Adipocyte (in vitro differentiated cells): ENCODE results near the gene CEMIP.

Experiments used
- DNase-seq: peaks from one replicate; pipeline ENCODE4 v3.0.0-alpha.2; 2015; ENCODE audit warnings: low read depth
- H3K27me3 ChIP-seq: replicated peaks from 2 replicates; pipeline ENCODE4 v1.7.0; 2013; ENCODE audit warnings: mild to moderate bottlenecking, low read length, moderate library complexity; ENCODE audit not compliant: control insufficient read depth, insufficient read depth
- H3K36me3 ChIP-seq: 2 replicates; pipeline ENCODE4 v1.7.0; 2013; ENCODE audit warnings: low read length, mild to moderate bottlenecking, moderate library complexity; ENCODE audit not compliant: control insufficient read depth, insufficient read depth, severe bottlenecking
- H3K4me1 ChIP-seq: 2 replicates; pipeline ENCODE4 v1.7.0; 2013; ENCODE audit warnings: mild to moderate bottlenecking, low read length, moderate library complexity; ENCODE audit not compliant: control insufficient read depth, insufficient read depth
- H3K4me3 ChIP-seq: 2 replicates; pipeline ENCODE4 v1.7.0; 2013; ENCODE audit warnings: mild to moderate bottlenecking, low read length, moderate library complexity
- H3K9ac ChIP-seq: 2 replicates; pipeline ENCODE4 v1.7.0; 2013; ENCODE audit warnings: mild to moderate bottlenecking, low read length, moderate library complexity
- H3K9me3 ChIP-seq: 2 replicates; pipeline ENCODE4 v1.7.0; 2013; ENCODE audit warnings: mild to moderate bottlenecking, low read length, moderate library complexity; ENCODE audit not compliant: control insufficient read depth

CEMIP gene

GRCh38 chr15:80774486-80774885 lies 4.7 kb upstream of the CEMIP start:
- DNase-seq: no peak
- H3K36me3 ChIP-seq: no peaks in the 10 kb centered on the region
- no peaks in the 10 kb centered on the region for H3K27me3 ChIP-seq
- H3K9me3 ChIP-seq: no peaks in the 10 kb centered on the region
- H3K9ac ChIP-seq: no peak overlapping the region
- H3K4me3 ChIP-seq: no peak overlapping the region
- H3K4me1 ChIP-seq: peaks cover 32% of the 10 kb centered on the region

GRCh38 chr15:80775338-80775737 lies 3.8 kb upstream of the CEMIP start:
- Histone ChIP-seq H3K9ac (peak overlapping the region; percentile 76), H3K4me3 (no peak overlapping the region), H3K27me3 (no peaks in the 10 kb centered on the region), H3K4me1 (peaks cover 41% of the 10 kb centered on the region), H3K9me3 (no peaks in the 10 kb centered on the region), H3K36me3 (no peaks in the 10 kb centered on the region)
- DNase-seq: no peak

GRCh38 chr15:80776420-80777045 lies 2.6 kb upstream of the CEMIP start:
- no peaks in the 10 kb centered on the region for H3K36me3 ChIP-seq

DNA sequence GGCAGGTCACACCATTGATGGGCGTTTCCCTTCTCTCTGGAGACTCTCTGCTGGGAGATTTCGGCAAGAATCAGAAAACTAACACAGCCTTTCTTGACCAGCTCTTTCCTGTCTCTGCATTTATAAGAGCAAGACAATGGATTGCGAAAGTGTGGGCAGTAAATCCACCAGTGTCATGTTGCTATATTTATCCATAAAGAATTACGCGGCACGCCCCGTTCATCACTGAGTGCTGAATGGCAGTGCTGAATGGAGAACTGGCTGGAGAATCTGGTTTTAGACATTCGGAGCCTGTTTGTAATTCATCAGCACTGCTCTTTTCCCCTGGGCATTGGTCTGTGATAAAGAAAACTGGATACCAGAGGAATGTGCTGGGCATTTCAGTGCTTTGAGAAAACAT lies 2.0 kb upstream of the CEMIP start:
- peaks cover 3% of the 10 kb centered on the region for H3K36me3 ChIP-seq
- DNase-seq: peak; percentile 97
- H3K4me1 ChIP-seq: peaks cover 42% of the 10 kb centered on the region
- H3K27me3 ChIP-seq: no peaks in the 10 kb centered on the region
- peak overlapping the region; percentile 85 for H3K9ac ChIP-seq
- no peaks in the 10 kb centered on the region for H3K9me3 ChIP-seq
- H3K4me3 ChIP-seq: peak overlapping the region; percentile 30

More at GRCh38 chr15:80776420-80777045, 2.6 kb upstream of the CEMIP start:
- H3K9me3 ChIP-seq: no peaks in the 10 kb centered on the region
- peak; percentile 93 for DNase-seq
- H3K27me3 ChIP-seq: no peaks in the 10 kb centered on the region
- H3K9ac ChIP-seq: peak overlapping the region; percentile 76
- peaks cover 42% of the 10 kb centered on the region for H3K4me1 ChIP-seq
- H3K4me3 ChIP-seq: peak overlapping the region; percentile 30

- Histone ChIP-seq H3K36me3 (peaks cover 11% of the 10 kb centered on the region), H3K4me1 (peaks cover 45% of the 10 kb centered on the region), H3K27me3 (no peaks in the 10 kb centered on the region), H3K4me3 (peak overlapping the region; percentile 89), H3K9me3 (no peaks in the 10 kb centered on the region), H3K9ac (peak overlapping the region; percentile 85)
- DNase-seq: peak; percentile 23
Observed at GRCh38 chr15:80777826-80778620, 1.1 kb upstream of the CEMIP start.

GRCh38 chr15:80778621-80778963 lies 578 bp upstream of the CEMIP start:
- Histone ChIP-seq H3K36me3 (peaks cover 17% of the 10 kb centered on the region), H3K27me3 (no peaks in the 10 kb centered on the region), H3K4me1 (peaks cover 40% of the 10 kb centered on the region)

GRCh38 chr15:80779658-80780415 lies 667 bp downstream of the CEMIP start:
- H3K4me3 ChIP-seq: peak overlapping the region; percentile 89
- peaks cover 40% of the 10 kb centered on the region for H3K4me1 ChIP-seq
- H3K9me3 ChIP-seq: no peaks in the 10 kb centered on the region
- peaks cover 27% of the 10 kb centered on the region for H3K36me3 ChIP-seq
- peak overlapping the region; percentile 85 for H3K9ac ChIP-seq
- peak; percentile 66 for DNase-seq
- H3K27me3 ChIP-seq: no peaks in the 10 kb centered on the region

More at GRCh38 chr15:80778621-80778963, 578 bp upstream of the CEMIP start:
- Histone ChIP-seq H3K9me3 (no peaks in the 10 kb centered on the region), H3K4me3 (peak overlapping the region; percentile 89), H3K9ac (peak overlapping the region; percentile 85)
- DNase-seq: no peak

DNA sequence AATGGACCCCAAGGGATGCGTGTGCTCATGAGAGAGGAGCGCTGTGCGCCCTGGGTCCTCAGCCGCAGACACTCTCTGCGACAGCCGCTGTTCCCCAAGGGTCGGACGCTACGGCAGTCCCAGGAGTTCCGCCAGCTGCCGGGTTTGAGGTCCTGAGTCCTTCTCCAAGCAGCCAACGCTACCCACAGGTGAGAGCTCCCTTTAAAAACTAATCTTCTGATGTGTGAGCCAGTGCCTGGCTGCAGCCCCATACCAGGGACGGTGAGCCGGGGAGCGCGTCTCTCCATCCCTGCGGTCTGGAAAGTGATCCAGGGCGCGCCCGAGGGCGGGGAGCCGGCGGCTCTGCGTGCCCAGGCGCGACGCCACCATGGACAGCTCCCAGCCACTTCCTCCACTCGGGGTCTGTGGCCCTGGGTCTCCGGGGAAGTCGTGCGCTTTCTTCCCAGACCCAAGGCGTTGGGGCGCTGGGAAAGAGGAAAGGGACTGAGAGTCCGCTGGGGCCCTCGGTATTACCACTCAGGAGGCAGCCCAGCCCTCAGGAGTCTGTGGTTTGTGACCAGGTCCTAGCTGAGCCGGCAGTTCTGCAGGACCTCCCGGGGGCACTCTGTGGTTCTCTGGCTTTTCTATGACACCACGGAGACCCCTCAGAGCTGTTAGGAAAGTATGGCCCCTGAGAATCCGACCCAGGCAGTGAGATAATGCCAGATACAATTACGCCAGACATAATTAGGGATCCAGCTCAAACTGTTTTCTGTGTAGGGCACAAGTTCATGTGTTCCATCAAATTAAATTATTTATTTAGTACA lies 1.4 kb downstream of the CEMIP start:
- Histone ChIP-seq H3K4me1 (peaks cover 40% of the 10 kb centered on the region), H3K4me3 (peak overlapping the region; percentile 89), H3K36me3 (peaks cover 28% of the 10 kb centered on the region), H3K9me3 (no peaks in the 10 kb centered on the region), H3K27me3 (no peaks in the 10 kb centered on the region), H3K9ac (peak overlapping the region; percentile 85)
- peak; percentile 89 for DNase-seq

DNA sequence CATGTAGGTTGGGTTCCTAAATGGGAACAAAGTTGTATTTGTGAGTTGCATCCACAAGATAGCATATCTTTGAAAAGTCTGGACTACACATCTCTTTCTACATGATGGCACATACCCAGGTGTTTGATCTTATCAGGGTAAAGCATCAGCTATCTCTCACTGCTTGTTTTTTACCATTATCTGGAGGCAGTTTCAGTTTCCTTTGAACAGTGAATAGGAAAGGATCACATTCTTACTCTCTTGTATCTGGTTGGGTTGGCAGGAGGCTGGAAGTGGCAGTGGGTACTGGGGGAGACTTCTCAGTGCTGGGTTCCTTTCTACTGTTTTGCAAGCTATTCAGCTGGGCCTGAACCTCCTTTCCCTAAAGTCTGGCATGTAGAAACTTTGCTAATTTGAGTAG lies 4.1 kb downstream of the CEMIP start:
- Histone ChIP-seq H3K36me3 (peaks cover 39% of the 10 kb centered on the region), H3K4me3 (peak overlapping the region; percentile 89), H3K9ac (no peak overlapping the region), H3K27me3 (no peaks in the 10 kb centered on the region), H3K4me1 (peaks cover 18% of the 10 kb centered on the region), H3K9me3 (no peaks in the 10 kb centered on the region)
- no peak for DNase-seq

GRCh38 chr15:80785335-80785734 lies 6.2 kb downstream of the CEMIP start:
- Histone ChIP-seq H3K9me3 (no peaks in the 10 kb centered on the region), H3K36me3 (peaks cover 43% of the 10 kb centered on the region), H3K4me1 (peaks cover 21% of the 10 kb centered on the region), H3K4me3 (no peak overlapping the region), H3K9ac (no peak overlapping the region), H3K27me3 (no peaks in the 10 kb centered on the region)
- DNase-seq: peak; percentile 25
